Measurements from ENCODE around the gene KDELR3.

KDELR3 gene

GRCh38 chr22:38523479-38523878 lies 55.6 kb downstream of the KDELR3 start:
- DNase-seq, result no peak

- no peak for DNase-seq
Measured at GRCh38 chr22:38524429-38524828, 56.5 kb downstream of the KDELR3 start.

- DNase-seq, result no peak
Measured at GRCh38 chr22:38531251-38531938, 63.5 kb downstream of the KDELR3 start.

Measured in CD4-positive, alpha-beta T cell treated with Interleukin-17A for 1 hour (primary cell).